HCT116 (cell line): Measurements from ENCODE around the gene CFAP57. TPM values are rescaled to one million over a fixed set of nuclear protein-coding genes. Genes with fewer than 3 reads are reported as not detected.
A peak's percentile ranks its signal among the peaks of the same experiment; 100 is the strongest.

Experiments
- ATAC-seq: fragments of 200-7000 bp; cut with Tn5 transposase; 2 replicates; pipeline ENCODE4 v1.9.1; 2020; ENCODE audit warnings: mild to moderate bottlenecking, moderate library complexity
- BruUV-seq: library from RNA; stranded (reverse); fragments of 400-500 nt; replicated peaks from 2 replicates; lab custom pipeline; 2021; lab: Mats Ljungman, UMichigan
- CTCF ChIA-PET: fragments of 300-600 bp; sonication (Branson Sonifier 250); formaldehyde crosslinking; loops from one replicate; lab custom pipeline; 2021; ENCODE audit warnings: antibody characterized with exemption; lab: Charles Lee
- POLR2A ChIA-PET: fragments of 300-600, 350-600 bp; sonication (Branson Sonifier 250); formaldehyde crosslinking; loops from one replicate; lab custom pipeline; 2021; ENCODE audit warnings: antibody characterized with exemption; lab: Charles Lee
- RAD21 ChIA-PET, 2 experiments: fragments of 300-600 bp; sonication (Branson Sonifier 250); formaldehyde crosslinking; loops; one replicate each; lab custom pipeline; 2023; ENCODE audit warnings: low total read pairs in 2 of 2; ENCODE audit not compliant: uncharacterized antibody in 2 of 2, unreplicated experiment in 2 of 2, low non-redundant PET in 1 of 2; lab: Charles Lee
- DNase-seq: peaks from one replicate; pipeline ENCODE4 v3.0.0-alpha.2; 2010; ENCODE audit warnings: low read depth, low spot score
- H2AFZ ChIP-seq: fragments of 200-600 bp; shearing (Covaris generic), sonication (generic); 2 replicates; pipeline ENCODE4 v1.6.1; 2017; ENCODE audit warnings: low read depth, mixed run types, mixed read lengths, antibody characterized with exemption, low read length; ENCODE audit not compliant: poor library complexity, severe bottlenecking
- H3K27ac ChIP-seq: 2 replicates; pipeline ENCODE4 v1.5.1; 2012; ENCODE audit warnings: low read depth, low read length
- H3K27me3 ChIP-seq: fragments of 200-600 bp; sonication (generic); 2 replicates; pipeline ENCODE4 v1.6.1; 2016; ENCODE audit warnings: mixed run types, low read length, mixed read lengths; ENCODE audit not compliant: insufficient read depth
- H3K36me3 ChIP-seq, 2 experiments: fragments of 200-500 bp in 1 of 2; fragments of 200-600 bp in 1 of 2; sonication (Bioruptor generic) in 1 of 2; sonication (generic) in 1 of 2; 2 replicates each; pipeline versions ENCODE4 v1.5.1 to v1.6.1; 2014 to 2016; ENCODE audit warnings: low read length in 2 of 2, inconsistent platforms in 1 of 2, mixed read lengths in 1 of 2, mixed run types in 1 of 2; ENCODE audit not compliant: insufficient read depth in 2 of 2, control insufficient read depth in 1 of 2
- H3K4me1 ChIP-seq, 2 experiments: fragments of 200-600 bp in 1 of 2; sonication (generic) in 1 of 2; 2 replicates each; pipeline versions ENCODE4 v1.5.1 to v1.6.1; 2012 to 2017; ENCODE audit warnings: low read length in 2 of 2, inconsistent platforms in 1 of 2, mild to moderate bottlenecking in 1 of 2, mixed read lengths in 1 of 2, mixed run types in 1 of 2, moderate library complexity in 1 of 2; ENCODE audit not compliant: insufficient read depth in 2 of 2, control insufficient read depth in 1 of 2
- H3K4me2 ChIP-seq: fragments of 200-600 bp; sonication (generic); 2 replicates; pipeline ENCODE4 v1.6.1; 2017; ENCODE audit warnings: mixed run types, low read length, mixed read lengths
- H3K4me3 ChIP-seq, 2 experiments: fragments of 200-600 bp in 1 of 2; sonication (generic) in 1 of 2; replicated peaks in 1 of 2; 2 replicates each; pipeline ENCODE4 v1.5.1; 2011 to 2016; ENCODE audit warnings: low read length in 2 of 2, control low read depth in 1 of 2, low read depth in 1 of 2, mild to moderate bottlenecking in 1 of 2, mixed read lengths in 1 of 2, mixed run types in 1 of 2
- H3K79me2 ChIP-seq: fragments of 200-600 bp; sonication (generic); 2 replicates; pipeline ENCODE4 v1.6.1; 2017; ENCODE audit warnings: mild to moderate bottlenecking, mixed run types, low read length, moderate library complexity, mixed read lengths; ENCODE audit not compliant: insufficient read depth
- H3K9ac ChIP-seq: fragments of 200-600 bp; sonication (generic); 2 replicates; pipeline ENCODE4 v1.6.1; 2016; ENCODE audit warnings: low read length, mixed read lengths
- H3K9me2 ChIP-seq: fragments of 200-600 bp; sonication (generic), shearing (Covaris generic); 2 replicates; pipeline ENCODE4 v1.6.1; 2017; ENCODE audit warnings: mixed run types, mild to moderate bottlenecking, moderate library complexity; ENCODE audit not compliant: insufficient read depth
- H3K9me3 ChIP-seq, 2 experiments: fragments of 200-500 bp in 1 of 2; fragments of 200-600 bp in 1 of 2; sonication (Bioruptor generic) in 1 of 2; sonication (generic) in 1 of 2; 2 replicates each; pipeline ENCODE4 v1.6.1; 2014 to 2017; ENCODE audit warnings: low read length in 2 of 2, mixed read lengths in 2 of 2, inconsistent platforms in 1 of 2, low read depth in 1 of 2, mild to moderate bottlenecking in 1 of 2, mixed run types in 1 of 2, moderate library complexity in 1 of 2; ENCODE audit not compliant: control insufficient read depth in 1 of 2, insufficient read depth in 1 of 2
- H4K20me1 ChIP-seq: fragments of 200-600 bp; sonication (generic), shearing (Covaris generic); 2 replicates; pipeline ENCODE4 v1.6.1; 2017; ENCODE audit warnings: mixed run types, mild to moderate bottlenecking, moderate library complexity; ENCODE audit not compliant: insufficient read depth
- CBX3 ChIP-seq: IDR thresholded peaks from 2 replicates; pipeline ENCODE4 v1.6.1; 2012; ENCODE audit warnings: low read depth
- CEBPB ChIP-seq: IDR thresholded peaks from 2 replicates; pipeline ENCODE4 v1.6.1; 2012; ENCODE audit warnings: low read depth
- EGR1 ChIP-seq: IDR thresholded peaks from 2 replicates; pipeline ENCODE4 v1.6.1; 2012; ENCODE audit warnings: low read depth
- ELF1 ChIP-seq: IDR thresholded peaks from 2 replicates; pipeline ENCODE4 v1.6.1; 2012; ENCODE audit warnings: low read depth, borderline replicate concordance
- EZH2 ChIP-seq: fragments of 200-600 bp; sonication (generic); IDR thresholded peaks from 2 replicates; pipeline ENCODE4 v1.6.1; 2017; ENCODE audit warnings: antibody characterized with exemption, mixed run types
- EZH2phosphoT487 ChIP-seq: fragments of 200-600 bp; IDR thresholded peaks from 2 replicates; pipeline ENCODE4 v1.6.1; 2018; ENCODE audit warnings: antibody characterized with exemption, borderline replicate concordance
- FOSL1 ChIP-seq: IDR thresholded peaks from 2 replicates; pipeline ENCODE4 v1.6.1; 2012; ENCODE audit warnings: low read depth
- JUND ChIP-seq: IDR thresholded peaks from 2 replicates; pipeline ENCODE4 v1.6.1; 2012
- POLR2A ChIP-seq: IDR thresholded peaks from 2 replicates; pipeline ENCODE4 v1.7.0; 2011; ENCODE audit warnings: borderline replicate concordance; ENCODE audit not compliant: insufficient read depth, insufficient read length; ENCODE audit errors: extremely low read depth
- POLR2AphosphoS5 ChIP-seq: IDR thresholded peaks from 2 replicates; pipeline ENCODE4 v1.6.1; 2011; ENCODE audit warnings: mild to moderate bottlenecking, low read depth, low read length, moderate library complexity
- RAD21 ChIP-seq: IDR thresholded peaks from 2 replicates; pipeline ENCODE4 v1.6.1; 2012; ENCODE audit warnings: low read depth, mild to moderate bottlenecking
- SIN3A ChIP-seq: IDR thresholded peaks from 2 replicates; pipeline ENCODE4 v1.6.1; 2012; ENCODE audit warnings: low read depth
- SP1 ChIP-seq: IDR thresholded peaks from 2 replicates; pipeline ENCODE4 v1.6.1; 2012; ENCODE audit warnings: low read depth
- TCF7L2 ChIP-seq: IDR thresholded peaks from 2 replicates; pipeline ENCODE4 v1.7.0; 2011; ENCODE audit warnings: borderline replicate concordance, inconsistent platforms; ENCODE audit not compliant: insufficient read depth, insufficient read length; ENCODE audit errors: extremely low read depth
- YY1 ChIP-seq: IDR thresholded peaks from 2 replicates; pipeline ENCODE4 v1.6.1; 2011; ENCODE audit warnings: low read length, low read depth, moderate library complexity, mild to moderate bottlenecking; ENCODE audit not compliant: insufficient replicate concordance; ENCODE audit errors: extremely low read depth
- ZFX ChIP-seq: fragments of 450-650 bp; IDR thresholded peaks from 2 replicates; pipeline ENCODE4 v1.6.1; 2017
- ZNF274 ChIP-seq: fragments of 200-500 bp; sonication (Bioruptor generic); IDR thresholded peaks from 2 replicates; pipeline ENCODE4 v1.6.1; 2014; ENCODE audit warnings: mild to moderate bottlenecking, low read depth, low read length, inconsistent platforms
- intact Hi-C: fragments of 100-400 bp; cut with micrococcal nuclease; formaldehyde crosslinking; loops from 2 replicates; pipeline ENCODE4 v1.10.0; 2022
- total RNA-seq: library from RNA; stranded (reverse); gene quantifications from one replicate; pipeline ENCODE4 v1.2.1, GENCODE V29; 2021; ENCODE audit not compliant: unreplicated experiment
- TF ChIP-seq, protein P1 (sequence below): IDR thresholded peaks from 2 replicates; pipeline ENCODE4 v1.6.1; 2012; ENCODE audit warnings: low read depth
- TF ChIP-seq, protein P2 (sequence below): IDR thresholded peaks from 2 replicates; pipeline ENCODE4 v1.6.1; 2011; ENCODE audit warnings: mild to moderate bottlenecking, low read length, moderate library complexity; ENCODE audit not compliant: insufficient replicate concordance; ENCODE audit errors: extremely low read depth
- TF ChIP-seq, protein P3 (sequence below): IDR thresholded peaks from 2 replicates; pipeline ENCODE4 v1.6.1; 2012
- TF ChIP-seq, protein P4 (sequence below): IDR thresholded peaks from 2 replicates; pipeline ENCODE4 v1.6.1; 2012

The CFAP57 gene
- total RNA-seq, 1 experiment from 2014 or later = 0.49 TPM

DNA sequence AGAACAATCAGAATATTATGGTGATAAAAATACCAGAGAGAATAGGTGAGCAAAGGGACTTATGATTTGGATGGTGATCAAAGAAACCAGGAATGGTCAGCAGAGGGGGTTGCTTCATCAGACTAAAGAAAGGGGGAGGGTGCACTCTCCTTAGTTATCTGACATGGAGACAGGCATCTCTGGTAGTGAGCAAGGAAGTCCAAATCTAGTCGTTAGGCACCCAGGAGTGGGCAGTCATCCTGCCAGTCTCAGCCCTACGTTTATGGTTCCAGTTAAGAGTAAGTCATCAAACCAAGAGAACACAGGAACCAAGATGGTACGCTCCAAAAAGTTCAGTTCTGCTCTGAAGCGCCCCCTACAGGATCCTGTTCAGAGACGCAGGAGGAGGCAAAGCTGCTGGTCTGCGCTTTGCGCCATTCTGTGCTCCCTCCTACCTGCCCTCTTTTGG lies 28.7 kb upstream of the CFAP57 start:
- no peaks in the 10 kb centered on the region for H3K79me2 ChIP-seq
- H2AFZ ChIP-seq = peak overlapping the region; percentile 74
- H3K27ac ChIP-seq = no peak overlapping the region
- H3K4me2 ChIP-seq = peak overlapping the region; percentile 53
- no peak overlapping the region for H3K9ac ChIP-seq
- intact Hi-C loops = no loop called here
- H3K4me1 ChIP-seq = peaks cover 5 to 23% of the 10 kb centered on the region in 2 experiments; a peak in 3 of 4 replicates
- DNase-seq = peak; percentile 83
- 0 out of 4 replicates have a peak overlapping the region, but pooled peaks of 1 of the 2 experiments have one; percentile 13 for H3K4me3 ChIP-seq
- no peaks in the 10 kb centered on the region for H3K9me3 ChIP-seq
- peak; percentile 81 for ATAC-seq
- no TSS peak for BruUV-seq
- H4K20me1 ChIP-seq = no peaks in the 10 kb centered on the region
- POLR2A ChIA-PET = no interaction called here
- no peaks in the 10 kb centered on the region for H3K36me3 ChIP-seq
- no peaks in the 10 kb centered on the region for H3K9me2 ChIP-seq
- no peaks in the 10 kb centered on the region for H3K27me3 ChIP-seq
- CTCF ChIA-PET = interaction anchor here (0.5 to 2.0 kb wide), 7 partner anchors 9 to 379 kb away, joined by 3 to 9 read pairs (median 3); no protein-coding TSS in a partner anchor
- RAD21 ChIA-PET = no interaction called here
- TF ChIP-seq, protein P1, sequence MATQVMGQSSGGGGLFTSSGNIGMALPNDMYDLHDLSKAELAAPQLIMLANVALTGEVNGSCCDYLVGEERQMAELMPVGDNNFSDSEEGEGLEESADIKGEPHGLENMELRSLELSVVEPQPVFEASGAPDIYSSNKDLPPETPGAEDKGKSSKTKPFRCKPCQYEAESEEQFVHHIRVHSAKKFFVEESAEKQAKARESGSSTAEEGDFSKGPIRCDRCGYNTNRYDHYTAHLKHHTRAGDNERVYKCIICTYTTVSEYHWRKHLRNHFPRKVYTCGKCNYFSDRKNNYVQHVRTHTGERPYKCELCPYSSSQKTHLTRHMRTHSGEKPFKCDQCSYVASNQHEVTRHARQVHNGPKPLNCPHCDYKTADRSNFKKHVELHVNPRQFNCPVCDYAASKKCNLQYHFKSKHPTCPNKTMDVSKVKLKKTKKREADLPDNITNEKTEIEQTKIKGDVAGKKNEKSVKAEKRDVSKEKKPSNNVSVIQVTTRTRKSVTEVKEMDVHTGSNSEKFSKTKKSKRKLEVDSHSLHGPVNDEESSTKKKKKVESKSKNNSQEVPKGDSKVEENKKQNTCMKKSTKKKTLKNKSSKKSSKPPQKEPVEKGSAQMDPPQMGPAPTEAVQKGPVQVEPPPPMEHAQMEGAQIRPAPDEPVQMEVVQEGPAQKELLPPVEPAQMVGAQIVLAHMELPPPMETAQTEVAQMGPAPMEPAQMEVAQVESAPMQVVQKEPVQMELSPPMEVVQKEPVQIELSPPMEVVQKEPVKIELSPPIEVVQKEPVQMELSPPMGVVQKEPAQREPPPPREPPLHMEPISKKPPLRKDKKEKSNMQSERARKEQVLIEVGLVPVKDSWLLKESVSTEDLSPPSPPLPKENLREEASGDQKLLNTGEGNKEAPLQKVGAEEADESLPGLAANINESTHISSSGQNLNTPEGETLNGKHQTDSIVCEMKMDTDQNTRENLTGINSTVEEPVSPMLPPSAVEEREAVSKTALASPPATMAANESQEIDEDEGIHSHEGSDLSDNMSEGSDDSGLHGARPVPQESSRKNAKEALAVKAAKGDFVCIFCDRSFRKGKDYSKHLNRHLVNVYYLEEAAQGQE = no peak
- TF ChIP-seq JUND (peak; percentile 48; the same call in 1 of the 2 replicates), ZFX (no peak), YY1 (no peak), SP1 (peak; percentile 55; the same call in 1 of the 2 replicates), FOSL1 (no peak), EZH2 (no peak), POLR2A (no peak), EGR1 (no peak), RAD21 (peak; percentile 62), CBX3 (peak; percentile 83; the same call in 1 of the 2 replicates), POLR2AphosphoS5 (no peak), ZNF274 (no peak), SIN3A (no peak), CEBPB (peak; percentile 19; the same call in 1 of the 2 replicates), ELF1 (no peak), TCF7L2 (peak; percentile 92), EZH2phosphoT487 (no peak)
- TF ChIP-seq, protein P2, sequence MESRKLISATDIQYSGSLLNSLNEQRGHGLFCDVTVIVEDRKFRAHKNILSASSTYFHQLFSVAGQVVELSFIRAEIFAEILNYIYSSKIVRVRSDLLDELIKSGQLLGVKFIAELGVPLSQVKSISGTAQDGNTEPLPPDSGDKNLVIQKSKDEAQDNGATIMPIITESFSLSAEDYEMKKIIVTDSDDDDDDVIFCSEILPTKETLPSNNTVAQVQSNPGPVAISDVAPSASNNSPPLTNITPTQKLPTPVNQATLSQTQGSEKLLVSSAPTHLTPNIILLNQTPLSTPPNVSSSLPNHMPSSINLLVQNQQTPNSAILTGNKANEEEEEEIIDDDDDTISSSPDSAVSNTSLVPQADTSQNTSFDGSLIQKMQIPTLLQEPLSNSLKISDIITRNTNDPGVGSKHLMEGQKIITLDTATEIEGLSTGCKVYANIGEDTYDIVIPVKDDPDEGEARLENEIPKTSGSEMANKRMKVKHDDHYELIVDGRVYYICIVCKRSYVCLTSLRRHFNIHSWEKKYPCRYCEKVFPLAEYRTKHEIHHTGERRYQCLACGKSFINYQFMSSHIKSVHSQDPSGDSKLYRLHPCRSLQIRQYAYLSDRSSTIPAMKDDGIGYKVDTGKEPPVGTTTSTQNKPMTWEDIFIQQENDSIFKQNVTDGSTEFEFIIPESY = no peak
- TF ChIP-seq, protein P3, sequence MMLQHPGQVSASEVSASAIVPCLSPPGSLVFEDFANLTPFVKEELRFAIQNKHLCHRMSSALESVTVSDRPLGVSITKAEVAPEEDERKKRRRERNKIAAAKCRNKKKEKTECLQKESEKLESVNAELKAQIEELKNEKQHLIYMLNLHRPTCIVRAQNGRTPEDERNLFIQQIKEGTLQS = no peak
- TF ChIP-seq, protein P4, sequence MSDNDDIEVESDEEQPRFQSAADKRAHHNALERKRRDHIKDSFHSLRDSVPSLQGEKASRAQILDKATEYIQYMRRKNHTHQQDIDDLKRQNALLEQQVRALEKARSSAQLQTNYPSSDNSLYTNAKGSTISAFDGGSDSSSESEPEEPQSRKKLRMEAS = no peak
